ENCODE results near the gene C10orf67. TPM values are rescaled to one million over a fixed set of nuclear protein-coding genes. Genes with fewer than 3 reads are reported as not detected.

Gene C10orf67
- total RNA-seq, 1 experiment from 2014 or later = not detected

DNA sequence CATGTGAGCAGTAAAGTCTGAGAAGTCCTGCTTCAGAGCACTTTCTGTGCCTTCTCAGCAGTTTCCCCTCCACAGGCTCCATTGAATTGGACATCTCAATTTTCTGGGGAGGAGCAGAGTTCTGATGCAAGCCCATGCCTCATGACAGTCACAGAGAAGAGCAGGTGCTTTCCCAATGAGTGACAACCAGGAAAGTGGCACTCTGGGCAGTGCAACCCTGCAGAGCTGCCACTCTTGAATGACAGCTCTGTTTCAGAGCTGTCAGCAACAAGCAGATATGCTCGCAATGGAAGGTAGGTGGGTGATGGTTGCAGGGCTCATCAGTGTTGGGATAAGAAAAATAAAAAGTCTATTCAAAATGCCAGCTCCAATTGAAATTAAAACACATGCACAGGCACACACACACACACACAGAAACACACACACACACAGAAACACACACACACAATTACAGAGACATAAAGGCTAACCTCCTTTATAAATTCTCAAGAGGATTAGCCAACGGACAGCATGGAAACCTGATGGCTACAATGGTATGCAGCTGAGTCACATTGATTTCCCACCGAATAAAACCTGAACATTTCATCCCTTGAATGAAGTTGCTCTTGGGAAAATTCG, 50.5 kb downstream of the C10orf67 start:
- no peak overlapping the region for H4K5ac ChIP-seq (ENCODE audit: insufficient read length, low read depth, low read length)
- H3K27ac Mint-ChIP-seq = no peak overlapping the region
- H2BK15ac ChIP-seq (ENCODE audit: low read depth, low read length) = no peak overlapping the region
- no peak overlapping the region for H3K14ac ChIP-seq (ENCODE audit: insufficient read depth, low read length)
- H3K36me3 Mint-ChIP-seq (ENCODE audit: insufficient read depth in 1 of 3, low read depth in 3 of 3) = peaks cover 0 to 3% (median 1%) of the 10 kb centered on the region in 3 experiments; a peak in 2 of 7 replicates
- H3K4me1 Mint-ChIP-seq = peaks cover 5 to 11% of the 10 kb centered on the region in 2 experiments
- H3T11ph ChIP-seq (ENCODE audit: low read length) = no peak overlapping the region
- H3K9me3 Mint-ChIP-seq = peaks cover 4 to 5% of the 10 kb centered on the region in 2 experiments; a peak in 4 of 5 replicates
- TF ChIP-seq, protein P1, sequence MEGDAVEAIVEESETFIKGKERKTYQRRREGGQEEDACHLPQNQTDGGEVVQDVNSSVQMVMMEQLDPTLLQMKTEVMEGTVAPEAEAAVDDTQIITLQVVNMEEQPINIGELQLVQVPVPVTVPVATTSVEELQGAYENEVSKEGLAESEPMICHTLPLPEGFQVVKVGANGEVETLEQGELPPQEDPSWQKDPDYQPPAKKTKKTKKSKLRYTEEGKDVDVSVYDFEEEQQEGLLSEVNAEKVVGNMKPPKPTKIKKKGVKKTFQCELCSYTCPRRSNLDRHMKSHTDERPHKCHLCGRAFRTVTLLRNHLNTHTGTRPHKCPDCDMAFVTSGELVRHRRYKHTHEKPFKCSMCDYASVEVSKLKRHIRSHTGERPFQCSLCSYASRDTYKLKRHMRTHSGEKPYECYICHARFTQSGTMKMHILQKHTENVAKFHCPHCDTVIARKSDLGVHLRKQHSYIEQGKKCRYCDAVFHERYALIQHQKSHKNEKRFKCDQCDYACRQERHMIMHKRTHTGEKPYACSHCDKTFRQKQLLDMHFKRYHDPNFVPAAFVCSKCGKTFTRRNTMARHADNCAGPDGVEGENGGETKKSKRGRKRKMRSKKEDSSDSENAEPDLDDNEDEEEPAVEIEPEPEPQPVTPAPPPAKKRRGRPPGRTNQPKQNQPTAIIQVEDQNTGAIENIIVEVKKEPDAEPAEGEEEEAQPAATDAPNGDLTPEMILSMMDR (conservative IDR thresholded peaks at IDR 0.05) = no peak
- H2AFZ ChIP-seq (ENCODE audit: low read length) = no peak overlapping the region
- H2BK120ac ChIP-seq (ENCODE audit: low read depth, low read length, poor library complexity, severe bottlenecking) = no peak overlapping the region
- H3K56ac ChIP-seq (ENCODE audit: insufficient read length, low read depth, low read length) = no peak overlapping the region
- no peak for DNase-seq
- no peaks in the 10 kb centered on the region; the same call in 1 of the 2 replicates for H3K4me1 ChIP-seq (ENCODE audit: insufficient read depth, low read length)
- H4K8ac ChIP-seq (replicated peaks; ENCODE audit: insufficient read length, low read depth, low read length) = no peak overlapping the region
- no peaks in the 10 kb centered on the region for H3K79me1 ChIP-seq (ENCODE audit: insufficient read depth, low read depth, low read length, poor library complexity, severe bottlenecking)
- H3K9ac ChIP-seq (ENCODE audit: extremely low read depth, insufficient read length, low read length) = no peak overlapping the region
- no peak overlapping the region for H3K18ac ChIP-seq (ENCODE audit: insufficient read length, low read depth, low read length)
- H3K27me3 Mint-ChIP-seq (ENCODE audit: low read depth) = peaks cover 9% of the 10 kb centered on the region
- no peaks in the 10 kb centered on the region for H3K79me2 ChIP-seq (ENCODE audit: insufficient read depth, low read length)
- H3K4me2 ChIP-seq (ENCODE audit: insufficient read depth, insufficient read length, low read length) = no peak overlapping the region
- H3K23ac ChIP-seq (ENCODE audit: insufficient read length, low read depth, low read length) = no peak overlapping the region
- no CpG with 5 or more reads among the region's 4 CpGs for WGBS (ENCODE audit: extremely low coverage, insufficient read length, low lambda C conversion rate)
- no peak overlapping the region; a peak in 1 of 5 replicates for H3K4me3 Mint-ChIP-seq
- H4K91ac ChIP-seq (ENCODE audit: insufficient read length, low read depth, low read length) = no peak overlapping the region
- no peak overlapping the region for H2AK5ac ChIP-seq (ENCODE audit: insufficient read length, low read length)
- H3K27ac ChIP-seq (ENCODE audit: insufficient read length, low read depth, low read length) = no peak overlapping the region
- no peak overlapping the region for H2BK20ac ChIP-seq (ENCODE audit: low read depth, low read length, poor library complexity, severe bottlenecking)
- no peak overlapping the region for H2BK12ac ChIP-seq (ENCODE audit: insufficient read length, low read depth, low read length)
- H3K23me2 ChIP-seq (ENCODE audit: insufficient read length, low read depth, low read length, poor library complexity, severe bottlenecking) = no peaks in the 10 kb centered on the region
- no peaks in the 10 kb centered on the region for H4K20me1 ChIP-seq (ENCODE audit: control insufficient read depth, insufficient read depth, insufficient read length)
- H2BK5ac ChIP-seq (ENCODE audit: insufficient read length, low read length) = no peak overlapping the region
- no peaks in the 10 kb centered on the region for H3K9me3 ChIP-seq (ENCODE audit: control insufficient read depth, low read depth, low read length)
- H3K27me3 ChIP-seq (ENCODE audit: insufficient read depth, low read length) = no peaks in the 10 kb centered on the region
- no peak overlapping the region for H3K4ac ChIP-seq (ENCODE audit: low read depth, low read length)

All from H9 (cell line).